ENCODE data around the gene PRRT4.

GRCh38 chr7:128304212-128304611, 57.3 kb downstream of the PRRT4 start:
- no peak for TF ChIP-seq CTCF (IDR thresholded peaks at IDR 0.05)
- TF ChIP-seq ZFX (IDR thresholded peaks at IDR 0.05; ENCODE audit: borderline replicate concordance) = no peak

Data from 22Rv1 (cell line).